Measurements from ENCODE around the gene TRAT1.

The TRAT1 gene

GRCh38 chr3:108862865-108863798, 40.5 kb downstream of the TRAT1 start:
- no peak for DNase-seq

DNA sequence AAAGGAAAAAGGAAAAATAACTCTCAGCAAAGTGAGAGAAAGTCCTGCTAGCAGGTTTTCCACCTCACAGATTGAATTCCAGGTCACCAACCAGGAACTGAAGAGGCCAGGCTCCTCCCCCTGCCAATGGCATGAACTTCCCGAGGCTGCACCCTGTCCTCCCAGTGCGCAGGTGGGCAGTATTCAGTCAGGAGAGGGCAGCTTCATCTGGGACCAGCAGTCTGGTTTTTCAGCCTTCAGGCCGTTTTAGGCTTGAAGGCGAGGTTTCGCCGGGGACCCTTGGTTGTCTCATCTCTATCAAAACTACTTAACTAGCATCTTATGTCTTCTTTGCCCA, 41.2 kb downstream of the TRAT1 start:
- no peak for DNase-seq

- DNase-seq: no peak
Measured at GRCh38 chr3:108877901-108878300, 55.3 kb downstream of the TRAT1 start.

GRCh38 chr3:108879915-108880314, 57.3 kb downstream of the TRAT1 start:
- DNase-seq: no peak

- no peak for DNase-seq
Measured at GRCh38 chr3:108882762-108883161, 60.2 kb downstream of the TRAT1 start.

DNA sequence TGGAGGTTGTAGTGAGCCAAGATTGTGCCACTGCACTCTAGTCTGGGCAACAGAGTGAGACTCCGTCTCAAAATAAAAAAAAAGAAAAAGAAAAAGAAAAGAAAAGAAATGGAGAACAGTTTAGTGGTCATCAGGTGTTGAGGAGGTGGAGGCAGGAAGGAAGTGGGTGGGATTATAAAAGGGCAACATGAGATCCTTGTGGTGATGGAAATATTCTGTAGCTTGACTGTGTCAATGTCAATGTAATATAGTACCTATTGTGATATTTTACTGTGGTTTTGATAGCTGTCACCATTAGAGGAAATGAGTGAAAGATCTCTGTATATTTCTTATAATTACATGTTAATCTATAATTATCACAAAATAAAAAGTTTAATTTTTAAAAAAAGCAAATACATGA, 60.8 kb downstream of the TRAT1 start:
- no peak for DNase-seq

DNA sequence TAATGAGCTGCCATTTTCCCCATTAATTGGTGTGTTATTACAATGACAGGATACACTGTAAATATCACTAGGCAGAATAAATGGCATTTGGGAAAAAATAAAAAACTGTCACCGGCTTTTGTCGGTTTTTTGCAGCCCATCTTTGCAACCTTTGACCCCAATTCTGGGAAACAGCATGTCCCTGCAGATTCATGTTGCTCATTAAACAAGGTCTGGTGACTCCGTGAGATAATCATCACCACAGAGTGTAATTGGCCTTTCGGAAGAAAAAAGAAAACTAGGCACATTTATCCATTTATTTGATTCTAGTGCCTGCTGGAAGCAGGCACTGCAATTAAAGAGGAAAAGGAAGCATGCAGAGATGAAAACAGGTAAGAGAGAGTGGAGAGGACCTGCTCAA, 64.5 kb downstream of the TRAT1 start:
- no peak for DNase-seq

DNA sequence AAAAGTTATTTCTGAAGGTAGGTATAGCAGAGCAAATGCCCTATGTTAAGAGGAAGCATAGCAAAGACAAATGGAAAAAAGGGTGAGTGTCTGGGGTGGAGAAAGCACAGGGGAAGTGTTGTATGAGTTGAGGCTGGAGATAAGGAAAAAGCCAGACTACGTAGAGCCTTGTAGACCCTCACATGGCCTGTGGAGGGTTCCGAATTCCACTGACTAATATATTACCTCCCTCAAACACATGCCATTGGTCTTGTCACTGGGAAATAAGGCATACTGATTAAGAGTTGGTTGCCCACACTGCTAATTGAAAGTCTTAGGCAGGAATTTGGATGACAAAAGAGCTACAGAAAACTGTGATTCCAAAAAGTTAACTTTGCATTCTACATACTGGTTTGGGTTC, 65.2 kb downstream of the TRAT1 start:
- DNase-seq: no peak

GRCh38 chr3:108891833-108892232, 69.2 kb downstream of the TRAT1 start:
- DNase-seq: no peak

- no peak for DNase-seq
Measured at GRCh38 chr3:108894981-108895380, 72.4 kb downstream of the TRAT1 start.

- DNase-seq: no peak
Measured at GRCh38 chr3:108897883-108898282, 75.3 kb downstream of the TRAT1 start.

GRCh38 chr3:108899530-108899929, 76.9 kb downstream of the TRAT1 start:
- DNase-seq: no peak
